ENCODE measurements around the gene ROBO1. TPM values are rescaled to one million over a fixed set of nuclear protein-coding genes. Genes with fewer than 3 reads are reported as not detected.

Gene ROBO1
- total and polyA plus RNA-seq, 2 donors (not counting 3 experiments of a cell fraction or from before 2014, with no cell fraction given), result 5.9 to 14.2 TPM

DNA sequence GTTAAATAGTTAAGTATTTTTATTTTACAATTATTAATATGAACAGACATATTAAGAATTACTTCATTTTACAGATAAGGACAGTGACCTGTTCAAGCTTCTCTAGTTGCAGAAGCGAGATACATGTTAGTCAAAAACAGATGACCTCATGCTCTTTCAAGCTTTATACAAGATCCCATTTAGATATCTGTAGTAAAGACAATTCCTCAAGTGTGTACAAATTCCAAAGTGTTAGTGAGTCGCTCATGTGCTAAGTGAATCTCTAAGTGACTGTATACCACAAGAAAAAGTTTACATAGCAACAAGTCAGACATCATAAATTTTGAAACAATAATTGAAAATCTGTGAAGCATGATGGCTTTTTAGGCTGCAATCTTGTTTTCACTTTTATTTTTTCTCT, 293.8 kb downstream of the ROBO1 start:
- TF ChIP-seq GATA2 (IDR thresholded peaks at IDR 0.05; ENCODE audit: insufficient read depth, insufficient read length, low read depth, low read length), result no peak
- TF ChIP-seq JUN (IDR thresholded peaks at IDR 0.05; ENCODE audit: borderline replicate concordance, insufficient read depth, insufficient read length, low read depth), result no peak
- TF ChIP-seq, protein P1, sequence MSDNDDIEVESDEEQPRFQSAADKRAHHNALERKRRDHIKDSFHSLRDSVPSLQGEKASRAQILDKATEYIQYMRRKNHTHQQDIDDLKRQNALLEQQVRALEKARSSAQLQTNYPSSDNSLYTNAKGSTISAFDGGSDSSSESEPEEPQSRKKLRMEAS (IDR thresholded peaks at IDR 0.05; ENCODE audit: insufficient read depth, insufficient read length), result no peak
- POLR2A ChIA-PET, result no interaction called here
- Histone ChIP-seq H3K9me3 (replicated peaks; ENCODE audit: control insufficient read depth, insufficient read depth, low read length) (no peaks in the 10 kb centered on the region), H3K4me3 (replicated peaks in 1 of 3; ENCODE audit: insufficient read depth in 1 of 3, low read depth in 1 of 3, low read length in 3 of 3) (no peak overlapping the region), H3K4me2 (ENCODE audit: insufficient read depth, low read length) (no peak overlapping the region), H3K9me1 (replicated peaks; ENCODE audit: control insufficient read depth, extremely low read depth, insufficient read depth, low read length) (no peaks in the 10 kb centered on the region), H4K20me1 (replicated peaks; ENCODE audit: control insufficient read depth, extremely low read depth, insufficient read depth, low read length) (no peaks in the 10 kb centered on the region), H2AFZ (ENCODE audit: low read depth, low read length) (no peak overlapping the region), H3K27me3 (ENCODE audit: control insufficient read depth in 2 of 2, insufficient read depth in 2 of 2, low read length in 2 of 2) (no peaks in the 10 kb centered on the region), H3K27ac (ENCODE audit: insufficient read depth, low read depth, low read length) (no peak overlapping the region), H3K9ac (replicated peaks; ENCODE audit: extremely low read depth, insufficient read depth, low read length) (no peak overlapping the region), H3K79me2 (ENCODE audit: control insufficient read depth, insufficient read depth, low read length) (no peaks in the 10 kb centered on the region), H3K36me3 (ENCODE audit: control insufficient read depth in 2 of 2, extremely low read depth in 1 of 2, insufficient read depth in 2 of 2, low read length in 2 of 2) (no peaks in the 10 kb centered on the region), H3K4me1 (ENCODE audit: control insufficient read depth, extremely low read depth, insufficient read depth, low read length) (no peaks in the 10 kb centered on the region)
- FAIRE-seq (peak; percentile 8), DNase-seq (ENCODE audit: low read depth, low spot score) (no peak)
- dilution Hi-C loops (cut with MboI; ENCODE audit: extremely low pct_ligation_motif_present, low sequenced_read_pairs), result no loop called here
- intact Hi-C loops (cut with micrococcal nuclease), result no loop called here
- no TSS peak for BruUV-seq (replicated peaks)
- CTCF ChIA-PET, result no interaction called here

DNA sequence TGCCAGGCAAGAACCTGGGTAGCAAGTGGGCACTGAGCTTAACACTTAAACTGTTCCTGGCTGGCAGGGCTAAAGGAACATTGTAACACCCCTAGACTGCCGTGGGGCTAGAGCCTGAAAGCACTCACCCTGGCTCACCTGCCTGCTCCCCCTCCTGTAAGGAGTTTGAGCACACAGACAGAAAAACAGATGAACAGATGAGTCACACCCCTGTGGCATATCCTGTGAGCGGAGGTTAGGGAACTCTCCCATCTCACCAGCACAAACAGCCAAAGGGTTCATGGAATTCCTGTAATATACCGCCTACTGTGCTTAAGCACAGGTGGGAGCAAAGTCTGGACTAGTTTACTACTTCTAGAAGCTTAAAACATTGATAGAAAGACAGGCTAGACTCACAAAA, 300.1 kb downstream of the ROBO1 start:
- DNase-seq (ENCODE audit: low read depth, low spot score) (no peak), FAIRE-seq (no peak)
- no peak overlapping the region for H3K4me2 ChIP-seq (ENCODE audit: insufficient read depth, low read length)
- no TSS peak for BruUV-seq (replicated peaks)
- ChIA-PET CTCF (interaction anchor here (0.6 kb wide), 1 partner anchor 11 kb away, joined by 3 read pairs; no protein-coding TSS in a partner anchor), POLR2A (no interaction called here)
- H4K20me1 ChIP-seq (replicated peaks; ENCODE audit: control insufficient read depth, extremely low read depth, insufficient read depth, low read length), result no peaks in the 10 kb centered on the region
- no peak overlapping the region for H3K27ac ChIP-seq (ENCODE audit: insufficient read depth, low read depth, low read length)
- intact Hi-C loops (cut with micrococcal nuclease), result no loop called here
- dilution Hi-C loops (cut with MboI; ENCODE audit: extremely low pct_ligation_motif_present, low sequenced_read_pairs), result no loop called here
- H3K4me3 ChIP-seq (replicated peaks in 1 of 3; ENCODE audit: insufficient read depth in 1 of 3, low read depth in 1 of 3, low read length in 3 of 3), result no peak overlapping the region
- H3K36me3 ChIP-seq (ENCODE audit: control insufficient read depth in 2 of 2, extremely low read depth in 1 of 2, insufficient read depth in 2 of 2, low read length in 2 of 2), result no peaks in the 10 kb centered on the region
- H3K27me3 ChIP-seq (ENCODE audit: control insufficient read depth in 2 of 2, insufficient read depth in 2 of 2, low read length in 2 of 2), result no peaks in the 10 kb centered on the region
- H3K4me1 ChIP-seq (ENCODE audit: control insufficient read depth, extremely low read depth, insufficient read depth, low read length), result no peaks in the 10 kb centered on the region
- no peaks in the 10 kb centered on the region for H3K9me1 ChIP-seq (replicated peaks; ENCODE audit: control insufficient read depth, extremely low read depth, insufficient read depth, low read length)
- H3K9ac ChIP-seq (replicated peaks; ENCODE audit: extremely low read depth, insufficient read depth, low read length), result no peak overlapping the region
- H3K9me3 ChIP-seq (replicated peaks; ENCODE audit: control insufficient read depth, insufficient read depth, low read length), result no peaks in the 10 kb centered on the region
- TF ChIP-seq EZH2 (IDR thresholded peaks at IDR 0.05; ENCODE audit: borderline replicate concordance, low read depth, low read length, severe bottlenecking) (no peak), MYC (IDR thresholded peaks at IDR 0.05; ENCODE audit: low read depth, low read length) (no peak), POLR2A (IDR thresholded peaks at IDR 0.05; ENCODE audit: low read depth, low read length) (no peak), FOS (IDR thresholded peaks at IDR 0.05; ENCODE audit: borderline replicate concordance, insufficient read depth, low read length) (no peak), GATA2 (IDR thresholded peaks at IDR 0.05; ENCODE audit: insufficient read depth, insufficient read length, low read depth, low read length) (no peak), JUN (IDR thresholded peaks at IDR 0.05; ENCODE audit: borderline replicate concordance, insufficient read depth, insufficient read length, low read depth) (no peak), POLR2AphosphoS5 (IDR thresholded peaks at IDR 0.05; ENCODE audit: insufficient read depth, low read depth, low read length) (no peak)
- TF ChIP-seq, protein P1 (IDR thresholded peaks at IDR 0.05; ENCODE audit: insufficient read depth, insufficient read length), result no peak
- TF ChIP-seq, protein P2, sequence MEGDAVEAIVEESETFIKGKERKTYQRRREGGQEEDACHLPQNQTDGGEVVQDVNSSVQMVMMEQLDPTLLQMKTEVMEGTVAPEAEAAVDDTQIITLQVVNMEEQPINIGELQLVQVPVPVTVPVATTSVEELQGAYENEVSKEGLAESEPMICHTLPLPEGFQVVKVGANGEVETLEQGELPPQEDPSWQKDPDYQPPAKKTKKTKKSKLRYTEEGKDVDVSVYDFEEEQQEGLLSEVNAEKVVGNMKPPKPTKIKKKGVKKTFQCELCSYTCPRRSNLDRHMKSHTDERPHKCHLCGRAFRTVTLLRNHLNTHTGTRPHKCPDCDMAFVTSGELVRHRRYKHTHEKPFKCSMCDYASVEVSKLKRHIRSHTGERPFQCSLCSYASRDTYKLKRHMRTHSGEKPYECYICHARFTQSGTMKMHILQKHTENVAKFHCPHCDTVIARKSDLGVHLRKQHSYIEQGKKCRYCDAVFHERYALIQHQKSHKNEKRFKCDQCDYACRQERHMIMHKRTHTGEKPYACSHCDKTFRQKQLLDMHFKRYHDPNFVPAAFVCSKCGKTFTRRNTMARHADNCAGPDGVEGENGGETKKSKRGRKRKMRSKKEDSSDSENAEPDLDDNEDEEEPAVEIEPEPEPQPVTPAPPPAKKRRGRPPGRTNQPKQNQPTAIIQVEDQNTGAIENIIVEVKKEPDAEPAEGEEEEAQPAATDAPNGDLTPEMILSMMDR (IDR thresholded peaks at IDR 0.05; ENCODE audit: extremely low read depth in 1 of 2, insufficient read depth in 1 of 2, low read depth in 1 of 2, low read length in 2 of 2), result no peak
- H3K79me2 ChIP-seq (ENCODE audit: control insufficient read depth, insufficient read depth, low read length), result no peaks in the 10 kb centered on the region
- no peak overlapping the region for H2AFZ ChIP-seq (ENCODE audit: low read depth, low read length)

All from endothelial cell of umbilical vein (primary cell).